ENCODE measurements around the gene GPR173.

GPR173 gene

DNA sequence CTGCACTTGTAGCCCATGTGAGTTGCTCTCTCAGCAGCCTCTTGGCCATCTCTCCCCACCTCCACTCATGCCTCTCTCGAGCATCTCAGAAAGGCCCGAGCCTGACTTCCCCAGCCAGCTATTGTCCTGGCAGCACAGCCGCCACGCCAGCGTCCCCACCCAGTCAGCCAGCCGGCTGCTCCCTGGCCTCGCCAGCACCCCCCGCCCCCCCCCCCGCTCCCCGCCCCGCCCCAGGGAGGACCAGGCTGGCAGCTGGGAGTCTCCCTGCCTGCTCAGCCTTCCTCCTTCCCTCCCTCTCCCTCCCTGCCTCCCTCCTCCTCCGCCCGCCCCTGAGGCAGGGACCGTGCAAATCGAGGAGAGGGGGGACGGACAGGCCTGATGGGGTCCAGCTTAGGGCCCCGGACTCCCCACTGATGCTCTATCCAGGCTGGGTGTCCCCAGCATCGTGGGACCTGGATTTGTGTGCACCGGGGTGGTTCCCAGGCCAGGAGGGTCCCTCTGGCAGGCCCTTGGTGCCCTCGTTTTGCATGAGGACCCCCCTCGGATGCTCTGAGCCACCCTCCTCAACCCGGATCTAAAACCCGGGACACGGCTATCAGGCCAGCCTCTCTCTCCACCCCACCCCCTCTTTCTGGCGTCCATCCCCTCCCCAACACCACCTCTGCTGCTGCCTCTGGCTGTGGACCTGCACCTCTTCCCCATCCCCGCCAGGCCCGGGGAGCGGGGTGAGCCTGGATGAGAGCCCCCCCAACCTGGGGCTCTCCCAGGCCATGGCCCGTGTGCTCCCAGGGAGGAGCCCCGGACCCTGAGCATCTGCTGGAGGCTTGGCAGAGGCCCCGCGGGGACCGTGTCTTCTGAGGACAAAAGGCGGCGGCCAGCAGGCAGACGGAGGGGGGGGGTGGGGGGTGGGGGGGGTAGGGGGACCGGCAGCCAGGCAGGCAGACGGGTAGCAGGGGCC, at the start of gene GPR173:
TSS of gene GPR173 (plus strand) at position 621 of the 958 bp plus-strand sequence. CDS start 27,833 bp downstream, outside the sequence.
- Histone ChIP-seq H3K27me3 (ENCODE audit: control insufficient read depth, insufficient read depth, low read length) (no peaks in the 10 kb centered on the region), H3K4me1 (ENCODE audit: control insufficient read depth, insufficient read depth, low read length) (peaks cover 3% of the 10 kb centered on the region; the same call in 1 of the 2 replicates), H3K4me3 (ENCODE audit: low read depth, low read length) (peak within 1 kb of the TSS; percentile 74), H3K36me3 (ENCODE audit: control insufficient read depth, insufficient read depth, low read length) (no peaks in the 10 kb centered on the region), H3K27ac (ENCODE audit: low read depth, low read length) (no peak within 1 kb of the TSS), H3K9me3 (ENCODE audit: control insufficient read depth, insufficient read depth, low read length) (peaks cover 27% of the 10 kb centered on the region), H3K9ac (ENCODE audit: low read depth, low read length) (peak within 1 kb of the TSS; percentile 92)

- no peak overlapping the region for H3K9ac ChIP-seq (ENCODE audit: low read depth, low read length)
- no peaks in the 10 kb centered on the region for H3K36me3 ChIP-seq (ENCODE audit: control insufficient read depth, insufficient read depth, low read length)
- no peaks in the 10 kb centered on the region for H3K27me3 ChIP-seq (ENCODE audit: control insufficient read depth, insufficient read depth, low read length)
- H3K4me1 ChIP-seq (ENCODE audit: control insufficient read depth, insufficient read depth, low read length) = no peaks in the 10 kb centered on the region
- no peak overlapping the region; the same call in 1 of the 2 replicates for H3K4me3 ChIP-seq (ENCODE audit: low read depth, low read length)
- no peak overlapping the region for H3K27ac ChIP-seq (ENCODE audit: low read depth, low read length)
- peaks cover 23% of the 10 kb centered on the region for H3K9me3 ChIP-seq (ENCODE audit: control insufficient read depth, insufficient read depth, low read length)
These were observed 48.0 kb upstream of the GPR173 start for GRCh38 chrX:53000447-53001135.

DNA sequence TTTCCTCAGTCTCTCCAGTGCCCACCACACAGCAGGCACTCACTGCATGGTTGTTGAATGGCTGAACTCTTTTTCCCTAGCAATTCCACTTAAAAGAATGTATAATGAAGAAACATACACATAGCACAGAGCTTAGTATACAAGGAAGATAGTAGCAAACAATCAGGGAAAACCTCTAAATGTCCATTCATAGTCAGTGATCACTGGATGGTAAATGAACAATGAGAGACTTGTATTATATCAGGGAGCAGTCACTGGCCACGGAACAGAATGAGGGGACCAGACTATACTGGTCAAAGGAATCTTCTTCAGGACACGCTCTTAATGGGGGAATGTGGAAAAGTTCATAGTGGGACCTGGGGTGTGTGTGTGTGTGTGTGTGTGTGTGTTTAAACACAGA, 46.6 kb upstream of the GPR173 start:
- Histone ChIP-seq H3K36me3 (ENCODE audit: control insufficient read depth, insufficient read depth, low read length) (no peaks in the 10 kb centered on the region), H3K9ac (ENCODE audit: low read depth, low read length) (no peak overlapping the region), H3K4me1 (ENCODE audit: control insufficient read depth, insufficient read depth, low read length) (no peaks in the 10 kb centered on the region), H3K4me3 (ENCODE audit: low read depth, low read length) (no peak overlapping the region), H3K27ac (ENCODE audit: low read depth, low read length) (no peak overlapping the region), H3K27me3 (ENCODE audit: control insufficient read depth, insufficient read depth, low read length) (no peaks in the 10 kb centered on the region), H3K9me3 (ENCODE audit: control insufficient read depth, insufficient read depth, low read length) (peaks cover 17% of the 10 kb centered on the region)

- H3K27me3 ChIP-seq (ENCODE audit: control insufficient read depth, insufficient read depth, low read length) = no peaks in the 10 kb centered on the region
These were observed 45.5 kb upstream of the GPR173 start for GRCh38 chrX:53003111-53003510.

DNA sequence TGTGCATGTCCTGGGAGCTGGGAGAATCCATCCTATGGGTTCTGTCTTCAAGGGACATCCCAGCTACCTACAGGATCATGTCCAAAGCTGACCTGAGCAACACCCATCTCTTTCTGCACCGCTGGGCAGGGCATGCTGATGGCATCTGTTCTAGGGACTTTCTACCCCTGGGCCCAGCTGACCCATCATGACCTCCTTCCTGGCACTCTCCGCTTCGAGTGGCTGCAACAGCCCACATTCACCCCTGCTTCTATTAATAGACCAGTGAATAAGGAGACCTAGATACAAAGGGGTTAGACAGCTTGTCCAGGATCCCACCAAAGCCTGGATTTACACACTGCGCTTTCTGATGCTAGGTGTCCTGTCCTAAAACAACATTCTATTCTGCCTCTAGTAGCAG, 44.6 kb upstream of the GPR173 start:
- Histone ChIP-seq H3K36me3 (ENCODE audit: control insufficient read depth, insufficient read depth, low read length) (no peaks in the 10 kb centered on the region), H3K27me3 (ENCODE audit: control insufficient read depth, insufficient read depth, low read length) (no peaks in the 10 kb centered on the region), H3K9me3 (ENCODE audit: control insufficient read depth, insufficient read depth, low read length) (peaks cover 22% of the 10 kb centered on the region), H3K27ac (ENCODE audit: low read depth, low read length) (no peak overlapping the region), H3K4me3 (ENCODE audit: low read depth, low read length) (no peak overlapping the region), H3K4me1 (ENCODE audit: control insufficient read depth, insufficient read depth, low read length) (no peaks in the 10 kb centered on the region), H3K9ac (ENCODE audit: low read depth, low read length) (no peak overlapping the region)

More at GRCh38 chrX:53003111-53003510, 45.5 kb upstream of the GPR173 start:
- no peak overlapping the region for H3K27ac ChIP-seq (ENCODE audit: low read depth, low read length)
- no peak overlapping the region for H3K4me3 ChIP-seq (ENCODE audit: low read depth, low read length)
- H3K9ac ChIP-seq (ENCODE audit: low read depth, low read length) = no peak overlapping the region
- no peaks in the 10 kb centered on the region for H3K4me1 ChIP-seq (ENCODE audit: control insufficient read depth, insufficient read depth, low read length)
- peaks cover 20% of the 10 kb centered on the region for H3K9me3 ChIP-seq (ENCODE audit: control insufficient read depth, insufficient read depth, low read length)
- no peaks in the 10 kb centered on the region for H3K36me3 ChIP-seq (ENCODE audit: control insufficient read depth, insufficient read depth, low read length)

DNA sequence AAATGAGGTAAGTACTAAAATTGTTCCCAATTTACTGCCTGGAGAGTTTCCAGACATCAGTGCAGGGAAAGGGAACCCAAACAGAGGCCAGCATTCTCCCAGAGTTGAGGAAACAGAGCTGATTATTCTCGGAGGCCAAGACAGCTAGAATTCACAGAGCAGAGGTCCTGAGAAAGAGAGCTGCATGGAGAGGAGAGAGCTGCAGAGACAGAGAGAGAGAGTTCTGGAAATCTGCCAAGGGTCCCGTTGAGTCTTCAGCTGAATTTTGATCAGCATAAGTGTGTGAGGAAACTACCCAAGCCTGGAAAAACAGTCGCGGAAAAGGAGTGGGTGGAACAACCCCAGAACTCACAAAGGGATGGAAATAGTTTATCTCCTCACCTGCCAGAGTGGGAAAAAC, 43.8 kb upstream of the GPR173 start:
- Histone ChIP-seq H3K27ac (ENCODE audit: low read depth, low read length) (no peak overlapping the region), H3K9ac (ENCODE audit: low read depth, low read length) (no peak overlapping the region), H3K4me3 (ENCODE audit: low read depth, low read length) (no peak overlapping the region), H3K4me1 (ENCODE audit: control insufficient read depth, insufficient read depth, low read length) (no peaks in the 10 kb centered on the region), H3K27me3 (ENCODE audit: control insufficient read depth, insufficient read depth, low read length) (no peaks in the 10 kb centered on the region), H3K36me3 (ENCODE audit: control insufficient read depth, insufficient read depth, low read length) (no peaks in the 10 kb centered on the region), H3K9me3 (ENCODE audit: control insufficient read depth, insufficient read depth, low read length) (peaks cover 21% of the 10 kb centered on the region)

- Histone ChIP-seq H3K4me1 (ENCODE audit: control insufficient read depth, insufficient read depth, low read length) (no peaks in the 10 kb centered on the region), H3K4me3 (ENCODE audit: low read depth, low read length) (no peak overlapping the region), H3K9ac (ENCODE audit: low read depth, low read length) (no peak overlapping the region), H3K27me3 (ENCODE audit: control insufficient read depth, insufficient read depth, low read length) (no peaks in the 10 kb centered on the region), H3K27ac (ENCODE audit: low read depth, low read length) (no peak overlapping the region), H3K36me3 (ENCODE audit: control insufficient read depth, insufficient read depth, low read length) (no peaks in the 10 kb centered on the region), H3K9me3 (ENCODE audit: control insufficient read depth, insufficient read depth, low read length) (peaks cover 21% of the 10 kb centered on the region)
These were observed 43.3 kb upstream of the GPR173 start for GRCh38 chrX:53005327-53005726.

DNA sequence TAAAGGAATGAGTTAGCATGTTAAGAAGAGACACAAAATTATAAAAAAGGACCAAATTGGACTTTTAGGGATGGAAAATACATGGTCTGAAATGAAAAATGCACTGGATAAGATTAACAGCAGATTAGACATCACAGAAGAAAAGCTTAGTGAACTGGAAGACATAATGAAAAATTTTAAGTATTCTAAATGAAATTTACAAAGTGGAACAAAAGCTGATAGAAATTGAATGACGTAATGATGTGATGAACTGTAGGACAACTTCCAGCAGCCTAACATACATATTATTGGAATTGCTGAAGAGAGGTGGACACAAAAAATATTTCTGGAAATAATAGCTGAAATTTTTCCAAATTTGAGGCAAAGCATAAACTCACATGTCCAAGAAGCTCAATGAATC, 39.6 kb upstream of the GPR173 start:
- Histone ChIP-seq H3K9ac (ENCODE audit: low read depth, low read length) (no peak overlapping the region), H3K27ac (ENCODE audit: low read depth, low read length) (no peak overlapping the region), H3K4me1 (ENCODE audit: control insufficient read depth, insufficient read depth, low read length) (no peaks in the 10 kb centered on the region), H3K9me3 (ENCODE audit: control insufficient read depth, insufficient read depth, low read length) (peaks cover 28% of the 10 kb centered on the region), H3K36me3 (ENCODE audit: control insufficient read depth, insufficient read depth, low read length) (no peaks in the 10 kb centered on the region), H3K4me3 (ENCODE audit: low read depth, low read length) (no peak overlapping the region), H3K27me3 (ENCODE audit: control insufficient read depth, insufficient read depth, low read length) (no peaks in the 10 kb centered on the region)

GRCh38 chrX:53013291-53013690, 35.3 kb upstream of the GPR173 start:
- Histone ChIP-seq H3K9ac (ENCODE audit: low read depth, low read length) (no peak overlapping the region), H3K4me1 (ENCODE audit: control insufficient read depth, insufficient read depth, low read length) (no peaks in the 10 kb centered on the region), H3K4me3 (ENCODE audit: low read depth, low read length) (no peak overlapping the region), H3K27ac (ENCODE audit: low read depth, low read length) (no peak overlapping the region), H3K36me3 (ENCODE audit: control insufficient read depth, insufficient read depth, low read length) (no peaks in the 10 kb centered on the region), H3K9me3 (ENCODE audit: control insufficient read depth, insufficient read depth, low read length) (peaks cover 41% of the 10 kb centered on the region), H3K27me3 (ENCODE audit: control insufficient read depth, insufficient read depth, low read length) (no peaks in the 10 kb centered on the region)

DNA sequence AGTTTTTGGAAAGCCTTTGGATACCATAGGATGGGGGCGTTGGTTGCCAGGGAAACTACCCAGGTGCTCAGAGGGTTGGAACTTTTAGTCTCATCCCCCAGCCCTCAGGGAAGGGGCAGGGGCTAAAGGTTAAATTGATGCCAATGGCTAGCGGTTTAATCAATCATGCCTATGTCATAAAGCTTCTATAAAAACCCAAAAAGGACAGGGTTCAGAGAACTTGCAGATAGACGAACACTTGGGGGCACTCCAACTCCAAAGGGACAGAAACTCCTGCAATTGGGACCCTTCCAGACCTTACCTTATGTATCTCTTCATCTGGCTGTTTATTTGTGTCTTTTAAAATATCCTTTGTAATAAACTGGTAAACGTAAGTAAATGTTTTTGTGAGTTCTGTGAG, 30.0 kb upstream of the GPR173 start:
- Histone ChIP-seq H3K36me3 (ENCODE audit: control insufficient read depth, insufficient read depth, low read length) (no peaks in the 10 kb centered on the region), H3K4me3 (ENCODE audit: low read depth, low read length) (no peak overlapping the region), H3K9ac (ENCODE audit: low read depth, low read length) (no peak overlapping the region), H3K27ac (ENCODE audit: low read depth, low read length) (no peak overlapping the region), H3K27me3 (ENCODE audit: control insufficient read depth, insufficient read depth, low read length) (no peaks in the 10 kb centered on the region), H3K4me1 (ENCODE audit: control insufficient read depth, insufficient read depth, low read length) (no peaks in the 10 kb centered on the region), H3K9me3 (ENCODE audit: control insufficient read depth, insufficient read depth, low read length) (peaks cover 34% of the 10 kb centered on the region; the same call in 1 of the 2 replicates)

DNA sequence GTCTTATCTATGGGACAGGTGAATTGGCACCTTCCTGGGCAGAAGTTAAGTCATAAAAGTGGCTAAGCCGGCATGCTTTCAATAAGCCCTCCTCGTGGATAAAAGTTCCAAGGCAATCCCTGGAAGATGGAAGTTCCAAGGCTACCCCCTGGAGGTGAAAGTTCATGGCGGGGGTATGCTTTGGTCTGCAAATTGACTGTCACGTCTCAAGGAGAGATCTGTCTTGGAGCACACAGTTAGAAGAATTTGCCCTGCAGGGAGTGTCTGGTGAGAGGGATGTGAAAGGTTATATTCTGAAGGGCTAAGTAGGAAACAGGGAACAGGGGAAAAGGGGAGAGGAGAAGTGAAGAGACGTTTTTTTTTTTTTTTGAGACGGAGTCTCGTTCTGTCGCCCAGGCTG, 26.2 kb upstream of the GPR173 start:
- Histone ChIP-seq H3K4me3 (ENCODE audit: low read depth, low read length) (no peak overlapping the region), H3K9ac (ENCODE audit: low read depth, low read length) (no peak overlapping the region), H3K9me3 (ENCODE audit: control insufficient read depth, insufficient read depth, low read length) (peaks cover 24% of the 10 kb centered on the region; the same call in 1 of the 2 replicates), H3K4me1 (ENCODE audit: control insufficient read depth, insufficient read depth, low read length) (no peaks in the 10 kb centered on the region), H3K27me3 (ENCODE audit: control insufficient read depth, insufficient read depth, low read length) (no peaks in the 10 kb centered on the region), H3K36me3 (ENCODE audit: control insufficient read depth, insufficient read depth, low read length) (no peaks in the 10 kb centered on the region), H3K27ac (ENCODE audit: low read depth, low read length) (no peak overlapping the region)

Measured in HUES48 (cell line).